ENCODE results near the gene KCNF1.
A peak's percentile ranks its signal among the peaks of the same experiment; 100 is the strongest.

The KCNF1 gene

GRCh38 chr2:10934979-10935350 is 23.2 kb downstream of the KCNF1 start:
- Histone ChIP-seq H3K4me3 (ENCODE audit: low read depth, low read length) (no peak overlapping the region), H3K36me3 (ENCODE audit: control insufficient read depth, insufficient read depth, low read length) (no peaks in the 10 kb centered on the region), H3K27me3 (ENCODE audit: control insufficient read depth, insufficient read depth, low read length) (no peaks in the 10 kb centered on the region), H3K9me3 (ENCODE audit: control insufficient read depth, insufficient read depth, low read length) (peaks cover 9% of the 10 kb centered on the region), H3K27ac (ENCODE audit: low read depth, low read length) (no peak overlapping the region), H3K9ac (ENCODE audit: low read depth, low read length) (no peak overlapping the region), H3K4me1 (ENCODE audit: control insufficient read depth, insufficient read depth, low read length) (peaks cover 18% of the 10 kb centered on the region)

GRCh38 chr2:10935366-10935918 is 23.7 kb downstream of the KCNF1 start:
- no peak overlapping the region for H3K9ac ChIP-seq (ENCODE audit: low read depth, low read length)

DNA sequence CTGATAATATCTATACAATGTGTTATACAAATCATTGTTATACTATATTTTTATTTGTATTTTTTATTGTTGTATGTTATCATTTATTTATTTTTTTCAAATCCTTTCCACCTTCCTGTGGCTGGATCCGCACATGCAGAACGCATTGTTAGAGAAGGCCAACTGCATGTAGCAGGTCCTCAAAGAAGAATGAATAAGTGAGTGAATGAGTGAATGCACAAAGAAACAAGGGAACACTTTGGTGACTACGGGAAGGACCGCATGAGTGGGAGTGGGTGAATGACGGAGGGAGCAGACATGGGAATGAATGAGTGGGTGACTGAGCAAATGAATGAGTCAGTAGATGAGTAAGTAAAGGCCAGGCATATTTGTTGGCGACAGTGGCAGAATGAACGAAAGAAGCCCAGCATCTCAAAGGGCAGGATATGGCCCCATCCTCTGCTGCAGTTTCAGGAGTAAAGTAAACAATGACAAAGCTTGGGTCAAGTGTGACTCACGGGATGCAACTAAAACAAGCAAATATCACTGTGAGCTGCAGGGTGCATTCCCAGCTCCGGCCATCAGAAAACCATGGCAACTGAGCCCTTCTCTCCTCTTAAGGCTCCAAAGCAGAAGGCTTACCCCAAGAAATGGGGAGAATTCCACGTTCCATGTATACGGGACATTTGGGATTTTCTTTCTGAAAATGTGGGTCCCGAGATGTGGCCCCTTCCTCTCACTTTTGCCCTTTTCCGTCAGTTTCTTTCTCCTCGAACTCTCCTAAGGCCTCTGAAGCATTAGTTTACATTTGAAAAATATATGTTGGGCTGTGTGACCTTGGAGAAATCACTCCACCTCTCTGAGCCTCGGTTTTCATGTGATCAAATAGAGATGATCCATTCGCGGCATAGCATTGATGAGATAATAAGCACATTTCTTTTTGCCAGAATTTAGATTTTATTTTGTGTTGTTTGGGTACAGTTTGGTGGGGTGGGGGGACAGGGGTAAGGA is 24.5 kb downstream of the KCNF1 start:
- Histone ChIP-seq H3K36me3 (ENCODE audit: control insufficient read depth, insufficient read depth, low read length) (no peaks in the 10 kb centered on the region), H3K4me1 (ENCODE audit: control insufficient read depth, insufficient read depth, low read length) (peaks cover 16% of the 10 kb centered on the region), H3K27ac (ENCODE audit: low read depth, low read length) (peak overlapping the region; percentile 90), H3K9ac (ENCODE audit: low read depth, low read length) (no peak overlapping the region), H3K27me3 (ENCODE audit: control insufficient read depth, insufficient read depth, low read length) (no peaks in the 10 kb centered on the region), H3K4me3 (ENCODE audit: low read depth, low read length) (no peak overlapping the region), H3K9me3 (ENCODE audit: control insufficient read depth, insufficient read depth, low read length) (peaks cover 9% of the 10 kb centered on the region)

More at GRCh38 chr2:10935366-10935918, 23.7 kb downstream of the KCNF1 start:
- H3K4me3 ChIP-seq (ENCODE audit: low read depth, low read length), result no peak overlapping the region
- peak overlapping the region; percentile 78 for H3K27ac ChIP-seq (ENCODE audit: low read depth, low read length)
- peaks cover 17% of the 10 kb centered on the region for H3K4me1 ChIP-seq (ENCODE audit: control insufficient read depth, insufficient read depth, low read length)
- peaks cover 9% of the 10 kb centered on the region for H3K9me3 ChIP-seq (ENCODE audit: control insufficient read depth, insufficient read depth, low read length)
- H3K27me3 ChIP-seq (ENCODE audit: control insufficient read depth, insufficient read depth, low read length), result no peaks in the 10 kb centered on the region
- H3K36me3 ChIP-seq (ENCODE audit: control insufficient read depth, insufficient read depth, low read length), result no peaks in the 10 kb centered on the region

GRCh38 chr2:10939058-10939457 is 27.3 kb downstream of the KCNF1 start:
- no peaks in the 10 kb centered on the region for H3K27me3 ChIP-seq (ENCODE audit: control insufficient read depth, insufficient read depth, low read length)
- H3K9me3 ChIP-seq (ENCODE audit: control insufficient read depth, insufficient read depth, low read length), result peaks cover 9% of the 10 kb centered on the region
- H3K4me1 ChIP-seq (ENCODE audit: control insufficient read depth, insufficient read depth, low read length), result peaks cover 16% of the 10 kb centered on the region
- no peak overlapping the region for H3K27ac ChIP-seq (ENCODE audit: low read depth, low read length)
- H3K4me3 ChIP-seq (ENCODE audit: low read depth, low read length), result no peak overlapping the region
- no peak overlapping the region for H3K9ac ChIP-seq (ENCODE audit: low read depth, low read length)
- no peaks in the 10 kb centered on the region for H3K36me3 ChIP-seq (ENCODE audit: control insufficient read depth, insufficient read depth, low read length)

DNA sequence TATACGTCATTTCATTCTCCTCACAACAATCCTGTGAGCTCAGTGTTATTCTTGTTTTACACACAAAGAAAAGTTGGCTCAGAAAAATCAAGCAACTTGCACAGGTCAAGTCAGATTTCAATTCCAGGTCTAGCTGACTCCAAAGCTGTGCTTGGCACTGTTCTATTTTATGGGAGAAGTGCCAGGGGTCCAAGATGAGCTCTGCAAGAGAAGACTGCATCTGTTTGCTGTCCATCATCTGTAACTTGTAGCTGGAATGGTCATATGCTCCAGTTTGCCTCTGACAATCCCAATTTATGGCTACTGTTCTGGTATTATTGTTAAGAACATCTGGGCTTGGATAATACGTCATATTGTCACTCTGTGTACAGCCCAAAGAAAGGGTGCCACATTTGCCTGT is 28.9 kb downstream of the KCNF1 start:
- H3K27me3 ChIP-seq (ENCODE audit: control insufficient read depth, insufficient read depth, low read length), result no peaks in the 10 kb centered on the region
- no peak overlapping the region for H3K9ac ChIP-seq (ENCODE audit: low read depth, low read length)
- no peaks in the 10 kb centered on the region for H3K36me3 ChIP-seq (ENCODE audit: control insufficient read depth, insufficient read depth, low read length)
- peaks cover 10% of the 10 kb centered on the region for H3K4me1 ChIP-seq (ENCODE audit: control insufficient read depth, insufficient read depth, low read length)
- peaks cover 9% of the 10 kb centered on the region for H3K9me3 ChIP-seq (ENCODE audit: control insufficient read depth, insufficient read depth, low read length)
- H3K27ac ChIP-seq (ENCODE audit: low read depth, low read length), result no peak overlapping the region
- no peak overlapping the region for H3K4me3 ChIP-seq (ENCODE audit: low read depth, low read length)

- no peak overlapping the region for H3K9ac ChIP-seq (ENCODE audit: low read depth, low read length)
- H3K27me3 ChIP-seq (ENCODE audit: control insufficient read depth, insufficient read depth, low read length), result no peaks in the 10 kb centered on the region
- H3K4me1 ChIP-seq (ENCODE audit: control insufficient read depth, insufficient read depth, low read length), result 0 out of 2 replicates have a peak, but pooled peaks cover 2% of the 10 kb centered on the region
- H3K27ac ChIP-seq (ENCODE audit: low read depth, low read length), result no peak overlapping the region
- no peaks in the 10 kb centered on the region for H3K36me3 ChIP-seq (ENCODE audit: control insufficient read depth, insufficient read depth, low read length)
- no peak overlapping the region for H3K4me3 ChIP-seq (ENCODE audit: low read depth, low read length)
- peaks cover 9% of the 10 kb centered on the region for H3K9me3 ChIP-seq (ENCODE audit: control insufficient read depth, insufficient read depth, low read length)
Observed at GRCh38 chr2:10941383-10941782, 29.6 kb downstream of the KCNF1 start.

- H3K36me3 ChIP-seq (ENCODE audit: control insufficient read depth, insufficient read depth, low read length), result no peaks in the 10 kb centered on the region
Observed at GRCh38 chr2:10944799-10945198, 33.1 kb downstream of the KCNF1 start.

DNA sequence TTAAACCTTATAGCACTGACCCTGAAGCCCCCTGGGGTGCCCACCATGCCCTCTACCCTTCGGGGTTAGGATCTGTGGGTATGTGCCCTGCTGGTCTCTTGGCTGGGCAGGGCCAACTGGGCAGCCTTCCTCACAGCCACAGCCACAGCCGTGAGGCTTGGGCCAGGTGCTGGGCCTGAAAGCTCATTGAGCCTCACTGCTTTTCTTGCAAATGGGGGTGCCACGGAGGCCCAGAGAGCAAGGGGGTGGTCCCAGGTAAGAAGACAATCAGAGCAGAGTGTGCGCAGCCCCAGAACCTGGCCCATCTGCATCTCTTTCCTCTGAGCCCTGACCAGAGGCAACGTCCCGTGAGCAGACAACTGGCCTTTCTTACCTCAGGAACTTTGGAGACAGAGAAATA is 34.7 kb downstream of the KCNF1 start:
- H3K4me1 ChIP-seq (ENCODE audit: control insufficient read depth, insufficient read depth, low read length), result no peaks in the 10 kb centered on the region
- no peaks in the 10 kb centered on the region for H3K36me3 ChIP-seq (ENCODE audit: control insufficient read depth, insufficient read depth, low read length)
- H3K4me3 ChIP-seq (ENCODE audit: low read depth, low read length), result no peak overlapping the region
- H3K27me3 ChIP-seq (ENCODE audit: control insufficient read depth, insufficient read depth, low read length), result no peaks in the 10 kb centered on the region
- no peak overlapping the region for H3K27ac ChIP-seq (ENCODE audit: low read depth, low read length)
- H3K9ac ChIP-seq (ENCODE audit: low read depth, low read length), result no peak overlapping the region
- no peaks in the 10 kb centered on the region for H3K9me3 ChIP-seq (ENCODE audit: control insufficient read depth, insufficient read depth, low read length)

More at GRCh38 chr2:10944799-10945198, 33.1 kb downstream of the KCNF1 start:
- Histone ChIP-seq H3K9me3 (ENCODE audit: control insufficient read depth, insufficient read depth, low read length) (no peaks in the 10 kb centered on the region), H3K9ac (ENCODE audit: low read depth, low read length) (no peak overlapping the region), H3K4me1 (ENCODE audit: control insufficient read depth, insufficient read depth, low read length) (no peaks in the 10 kb centered on the region), H3K27me3 (ENCODE audit: control insufficient read depth, insufficient read depth, low read length) (no peaks in the 10 kb centered on the region), H3K4me3 (ENCODE audit: low read depth, low read length) (no peak overlapping the region), H3K27ac (ENCODE audit: low read depth, low read length) (no peak overlapping the region)

- Histone ChIP-seq H3K4me1 (ENCODE audit: control insufficient read depth, insufficient read depth, low read length) (no peaks in the 10 kb centered on the region), H3K4me3 (ENCODE audit: low read depth, low read length) (no peak overlapping the region), H3K9ac (ENCODE audit: low read depth, low read length) (no peak overlapping the region), H3K9me3 (ENCODE audit: control insufficient read depth, insufficient read depth, low read length) (no peaks in the 10 kb centered on the region), H3K36me3 (ENCODE audit: control insufficient read depth, insufficient read depth, low read length) (no peaks in the 10 kb centered on the region), H3K27me3 (ENCODE audit: control insufficient read depth, insufficient read depth, low read length) (no peaks in the 10 kb centered on the region), H3K27ac (ENCODE audit: low read depth, low read length) (no peak overlapping the region)
Observed at GRCh38 chr2:10947005-10947440, 35.3 kb downstream of the KCNF1 start.

- Histone ChIP-seq H3K36me3 (ENCODE audit: control insufficient read depth, insufficient read depth, low read length) (no peaks in the 10 kb centered on the region), H3K4me1 (ENCODE audit: control insufficient read depth, insufficient read depth, low read length) (no peaks in the 10 kb centered on the region), H3K9me3 (ENCODE audit: control insufficient read depth, insufficient read depth, low read length) (no peaks in the 10 kb centered on the region), H3K9ac (ENCODE audit: low read depth, low read length) (no peak overlapping the region), H3K4me3 (ENCODE audit: low read depth, low read length) (no peak overlapping the region), H3K27ac (ENCODE audit: low read depth, low read length) (no peak overlapping the region), H3K27me3 (ENCODE audit: control insufficient read depth, insufficient read depth, low read length) (no peaks in the 10 kb centered on the region)
Observed at GRCh38 chr2:10947446-10948187, 35.9 kb downstream of the KCNF1 start.

GRCh38 chr2:10948188-10948564 is 36.4 kb downstream of the KCNF1 start:
- no peak overlapping the region for H3K27ac ChIP-seq (ENCODE audit: low read depth, low read length)

More at GRCh38 chr2:10948188-10948564, 36.4 kb downstream of the KCNF1 start:
- no peaks in the 10 kb centered on the region for H3K27me3 ChIP-seq (ENCODE audit: control insufficient read depth, insufficient read depth, low read length)
- H3K9ac ChIP-seq (ENCODE audit: low read depth, low read length), result no peak overlapping the region
- H3K9me3 ChIP-seq (ENCODE audit: control insufficient read depth, insufficient read depth, low read length), result no peaks in the 10 kb centered on the region
- no peaks in the 10 kb centered on the region for H3K36me3 ChIP-seq (ENCODE audit: control insufficient read depth, insufficient read depth, low read length)
- H3K4me3 ChIP-seq (ENCODE audit: low read depth, low read length), result no peak overlapping the region
- H3K4me1 ChIP-seq (ENCODE audit: control insufficient read depth, insufficient read depth, low read length), result no peaks in the 10 kb centered on the region

Data from HUES48 (cell line).